ENCODE results near the gene KIF4B.
"Not testable (repeated sequence)": the region's sequence is repeated elsewhere in the genome, so short reads cannot be mapped to it uniquely, and the experiment has no call there.

Gene KIF4B

DNA sequence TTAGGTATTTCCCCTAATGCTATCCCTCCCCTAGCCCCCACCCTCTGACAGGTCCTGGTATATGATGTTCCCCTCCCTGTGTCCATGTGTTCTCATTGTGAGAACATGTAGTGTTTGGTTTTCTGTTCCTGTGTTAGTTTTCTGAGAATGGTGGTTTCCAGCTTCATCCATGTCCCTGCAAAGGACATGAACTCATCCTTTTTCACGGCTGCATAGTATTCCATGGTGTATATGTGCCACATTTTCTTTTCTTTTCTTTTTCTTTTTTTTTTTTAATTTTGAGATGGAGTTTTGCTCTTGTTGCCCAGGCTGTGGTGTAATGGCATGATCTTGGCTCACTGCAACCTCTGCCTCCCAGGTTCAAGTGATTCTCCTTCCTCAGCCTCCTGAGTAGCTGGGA is 7.3 kb upstream of the KIF4B start:
- in situ Hi-C loops (cut with MboI; ENCODE audit: low sequenced_read_pairs), result not testable (repeated sequence)

DNA sequence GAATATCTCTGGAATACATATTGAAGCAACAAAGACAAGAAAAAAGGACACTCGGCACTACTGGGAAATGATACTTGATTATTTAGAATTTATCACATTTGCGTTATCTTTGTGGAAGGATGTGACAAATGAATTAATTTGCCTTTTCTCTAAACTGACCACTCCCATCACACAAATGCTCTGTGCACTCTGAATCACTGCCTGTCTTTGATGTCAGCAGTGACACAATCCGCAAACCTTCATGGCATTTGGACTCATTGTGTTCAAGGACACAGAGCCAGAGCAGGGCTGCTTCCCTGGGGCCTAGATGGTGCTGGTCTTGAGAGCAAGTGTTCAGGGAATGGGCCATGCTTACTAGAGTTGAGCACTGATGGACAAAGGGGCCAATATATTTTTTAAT is 4.9 kb upstream of the KIF4B start:
- in situ Hi-C loops (cut with MboI; ENCODE audit: low sequenced_read_pairs), result no loop called here

DNA sequence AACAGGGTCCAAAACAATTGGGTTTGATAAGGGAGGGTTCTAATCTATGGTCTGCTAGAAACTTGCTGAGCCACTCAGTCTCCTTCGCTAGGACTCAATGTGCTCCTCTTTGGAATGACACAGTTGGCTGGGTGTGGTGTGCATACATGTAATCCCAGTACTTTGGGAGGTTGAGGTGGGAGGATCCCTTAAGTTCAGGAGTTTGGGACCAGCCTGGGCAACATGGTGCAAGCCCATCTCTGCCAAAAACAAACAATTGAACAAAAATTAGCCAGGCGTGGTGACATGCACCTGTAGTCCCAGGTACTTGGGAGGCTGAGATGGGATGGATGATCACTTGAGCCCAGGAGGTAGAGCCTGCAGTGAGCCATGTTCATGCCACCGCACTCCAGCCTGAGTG is 2.7 kb upstream of the KIF4B start:
- in situ Hi-C loops (cut with MboI; ENCODE audit: low sequenced_read_pairs), result no loop called here

DNA sequence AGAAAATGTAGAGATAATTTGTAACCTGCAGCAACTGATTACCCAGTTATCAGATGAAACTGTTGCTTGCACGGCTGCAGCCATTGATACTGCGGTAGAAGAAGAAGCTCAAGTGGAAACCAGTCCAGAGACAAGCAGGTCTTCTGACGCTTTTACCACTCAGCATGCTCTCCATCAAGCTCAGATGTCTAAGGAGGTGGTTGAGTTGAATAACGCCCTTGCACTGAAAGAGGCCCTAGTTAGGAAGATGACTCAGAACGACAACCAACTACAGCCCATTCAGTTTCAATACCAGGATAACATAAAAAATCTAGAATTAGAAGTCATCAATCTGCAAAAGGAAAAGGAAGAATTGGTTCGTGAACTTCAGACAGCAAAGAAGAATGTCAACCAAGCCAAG is 1.7 kb downstream of the KIF4B start:
- in situ Hi-C loops (cut with MboI; ENCODE audit: low sequenced_read_pairs), result no loop called here

DNA sequence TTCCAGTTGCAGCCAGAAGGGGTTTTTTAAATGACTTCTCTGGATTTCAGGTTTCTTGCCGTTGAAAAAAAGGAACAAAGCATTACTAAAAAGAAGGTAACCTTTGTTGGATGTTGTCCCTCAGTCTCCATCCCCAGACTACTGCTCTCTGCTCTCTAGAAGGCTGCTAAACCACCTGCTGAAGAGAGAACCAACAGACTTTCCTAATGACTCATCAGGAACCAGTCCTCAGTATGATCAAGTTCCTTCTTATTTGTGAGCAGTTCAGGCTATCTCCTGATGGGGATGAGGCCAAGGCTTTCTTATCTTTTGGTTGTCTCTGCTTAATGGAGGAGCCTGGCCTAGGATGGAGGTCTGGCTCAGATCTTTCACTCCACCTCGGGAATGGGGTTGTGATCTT is 4.1 kb downstream of the KIF4B start:
- in situ Hi-C loops (cut with MboI; ENCODE audit: low sequenced_read_pairs), result no loop called here

DNA sequence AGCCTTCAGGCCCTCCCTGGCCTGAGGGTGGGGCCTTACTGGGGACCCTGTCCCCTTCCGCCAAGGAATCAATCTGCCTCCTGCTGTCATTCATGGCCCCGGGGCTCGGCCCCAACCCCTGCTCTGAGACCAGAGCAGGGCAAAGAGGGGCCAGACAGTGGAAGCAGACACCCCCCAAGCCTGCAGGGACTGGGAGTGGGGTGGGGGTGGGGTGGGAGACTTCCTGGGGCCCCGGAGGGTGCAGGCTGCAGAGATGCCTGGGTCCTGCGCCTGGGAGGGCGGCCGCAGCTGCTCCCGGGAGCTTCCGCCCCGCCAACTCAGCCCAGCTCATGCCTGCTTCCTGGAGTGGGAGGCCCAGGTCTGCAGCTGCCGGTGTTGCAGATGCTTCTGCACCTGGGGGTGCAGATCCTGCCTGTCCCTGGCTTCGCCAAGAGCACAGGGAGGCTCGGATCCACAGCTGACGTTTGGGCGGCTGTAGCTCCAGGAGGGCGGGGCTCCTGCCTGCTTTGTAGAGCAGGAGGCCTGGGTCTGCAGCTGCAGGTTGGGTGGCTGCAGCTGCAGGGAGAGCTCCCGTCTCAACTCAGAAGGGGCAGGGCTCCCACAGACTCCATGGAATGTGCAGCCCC is 6.2 kb downstream of the KIF4B start:
- in situ Hi-C loops (cut with MboI; ENCODE audit: low sequenced_read_pairs), result no loop called here

DNA sequence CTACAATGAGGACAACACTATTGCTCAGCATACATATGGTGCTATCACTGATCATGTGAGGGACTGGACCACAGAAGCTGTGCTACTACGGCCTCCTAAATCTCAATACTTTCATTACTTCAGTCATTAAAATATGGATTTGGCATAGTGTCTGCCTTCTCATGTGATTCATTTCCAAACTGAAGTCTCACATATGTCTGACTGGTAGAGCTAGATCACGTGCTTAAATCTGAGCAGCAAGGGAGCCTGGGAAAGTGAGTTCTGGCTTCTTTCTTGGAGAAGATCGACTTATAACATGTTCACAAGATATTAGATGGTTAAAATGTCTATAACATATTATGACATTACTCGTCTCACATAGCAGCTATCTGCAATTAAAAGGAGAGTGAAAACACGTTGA is 8.3 kb downstream of the KIF4B start:
- in situ Hi-C loops (cut with MboI; ENCODE audit: low sequenced_read_pairs), result no loop called here

DNA sequence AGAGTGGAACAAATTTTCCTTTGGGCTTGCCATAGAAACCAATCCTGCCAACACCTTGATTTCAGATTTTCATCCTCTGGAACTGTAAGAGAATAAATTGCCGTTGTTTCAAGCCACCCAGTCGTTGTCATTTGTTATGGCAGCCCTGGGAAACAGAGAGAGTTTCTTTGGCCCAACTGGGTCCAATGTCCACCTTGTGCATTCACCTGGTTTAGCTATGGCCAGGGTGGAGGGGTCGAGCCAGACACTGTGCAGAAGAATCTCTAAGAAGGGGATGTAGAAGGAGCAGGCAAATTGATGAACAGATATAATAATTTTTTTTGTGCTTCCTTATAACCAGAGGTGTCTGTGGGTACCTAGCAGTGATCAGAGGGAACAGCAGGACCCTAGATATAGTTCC is 9.8 kb downstream of the KIF4B start:
- in situ Hi-C loops (cut with MboI; ENCODE audit: low sequenced_read_pairs), result no loop called here

DNA sequence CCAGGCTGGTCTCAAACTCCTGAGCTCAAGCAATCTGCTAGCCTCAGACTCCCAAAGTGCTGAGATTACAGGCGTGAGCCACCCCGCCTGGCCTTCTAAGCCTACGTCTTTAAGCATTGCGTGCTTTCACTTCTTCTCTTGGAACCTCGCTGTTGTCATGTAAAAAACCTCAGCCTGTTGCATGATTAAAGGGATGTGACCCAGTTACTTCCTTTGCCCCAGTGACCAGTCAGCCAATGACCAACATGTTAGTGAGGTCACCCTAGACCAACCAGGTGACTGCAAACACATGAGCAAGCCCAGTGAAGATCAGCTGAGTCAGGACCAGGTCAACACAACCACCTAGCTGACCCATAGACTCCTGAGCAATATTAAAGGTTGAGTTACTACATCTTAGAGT is 10.5 kb downstream of the KIF4B start:
- in situ Hi-C loops (cut with MboI; ENCODE audit: low sequenced_read_pairs), result no loop called here

DNA sequence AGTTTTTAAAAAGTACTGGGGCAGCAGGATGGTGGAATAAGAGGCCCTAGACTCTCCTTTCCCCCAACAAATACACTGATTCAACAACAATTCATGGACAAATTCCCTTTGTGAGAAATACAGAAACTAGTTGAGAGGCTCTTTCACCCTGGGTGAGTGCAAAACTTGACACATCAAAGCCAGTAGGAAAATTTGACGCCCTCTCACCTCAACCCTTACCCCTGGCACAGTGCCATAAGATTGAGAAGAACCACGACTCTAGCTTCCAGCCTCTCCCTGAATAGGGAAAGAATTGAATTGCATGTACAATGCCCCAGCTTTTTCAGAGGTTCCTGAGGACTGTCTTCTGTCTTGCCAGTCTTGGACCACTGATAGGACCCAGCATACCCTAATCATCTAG is 12.3 kb downstream of the KIF4B start:
- in situ Hi-C loops (cut with MboI; ENCODE audit: low sequenced_read_pairs), result no loop called here

DNA sequence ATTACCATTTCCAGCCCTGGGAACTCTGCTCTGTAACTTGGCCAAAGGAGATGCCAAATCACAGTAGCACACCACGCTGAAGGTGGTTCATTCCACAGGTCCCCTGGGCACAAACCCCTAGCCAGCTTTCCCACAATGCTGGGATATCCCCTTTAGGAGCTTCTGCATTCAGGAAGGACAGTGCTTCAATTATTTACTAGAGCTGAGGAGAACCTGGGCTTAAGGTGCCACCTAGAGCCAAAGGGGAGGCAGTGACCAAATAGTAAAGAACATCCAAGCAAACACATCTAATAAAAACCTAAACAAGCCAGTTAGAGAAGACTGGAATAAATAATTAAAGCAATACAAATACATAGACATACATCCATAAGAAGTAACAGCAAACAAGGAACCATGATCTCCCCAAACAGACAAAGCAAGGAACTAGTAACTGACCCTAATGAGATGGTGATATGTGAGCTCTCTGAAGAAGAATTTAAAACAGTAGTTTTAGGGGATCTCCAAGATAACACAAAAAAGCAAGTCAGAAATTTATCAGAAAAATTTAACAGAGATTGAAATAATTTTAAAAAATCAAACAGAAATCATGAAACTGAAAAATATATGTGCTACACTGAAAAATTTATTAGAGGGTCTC is 14.6 kb downstream of the KIF4B start:
- in situ Hi-C loops (cut with MboI; ENCODE audit: low sequenced_read_pairs), result no loop called here

DNA sequence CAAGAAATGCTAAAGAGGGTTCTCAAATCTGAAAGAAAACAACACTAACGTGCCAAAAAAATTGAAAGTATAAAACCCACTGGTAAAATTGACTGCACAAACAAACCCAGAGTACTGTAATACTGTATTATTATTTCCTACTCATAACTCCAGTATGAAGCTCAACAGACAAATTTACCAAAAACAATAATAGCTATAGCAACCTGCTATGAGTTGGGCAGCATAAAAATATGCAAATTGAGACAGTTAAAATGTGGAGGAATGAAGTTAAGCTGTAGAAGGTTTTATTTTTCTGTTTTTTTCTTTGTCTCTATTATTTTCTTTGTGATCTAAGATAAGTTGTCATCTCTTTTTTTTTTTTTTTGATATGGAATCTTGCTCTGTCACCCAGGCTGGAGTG is 15.7 kb downstream of the KIF4B start:
- in situ Hi-C loops (cut with MboI; ENCODE audit: low sequenced_read_pairs), result no loop called here

DNA sequence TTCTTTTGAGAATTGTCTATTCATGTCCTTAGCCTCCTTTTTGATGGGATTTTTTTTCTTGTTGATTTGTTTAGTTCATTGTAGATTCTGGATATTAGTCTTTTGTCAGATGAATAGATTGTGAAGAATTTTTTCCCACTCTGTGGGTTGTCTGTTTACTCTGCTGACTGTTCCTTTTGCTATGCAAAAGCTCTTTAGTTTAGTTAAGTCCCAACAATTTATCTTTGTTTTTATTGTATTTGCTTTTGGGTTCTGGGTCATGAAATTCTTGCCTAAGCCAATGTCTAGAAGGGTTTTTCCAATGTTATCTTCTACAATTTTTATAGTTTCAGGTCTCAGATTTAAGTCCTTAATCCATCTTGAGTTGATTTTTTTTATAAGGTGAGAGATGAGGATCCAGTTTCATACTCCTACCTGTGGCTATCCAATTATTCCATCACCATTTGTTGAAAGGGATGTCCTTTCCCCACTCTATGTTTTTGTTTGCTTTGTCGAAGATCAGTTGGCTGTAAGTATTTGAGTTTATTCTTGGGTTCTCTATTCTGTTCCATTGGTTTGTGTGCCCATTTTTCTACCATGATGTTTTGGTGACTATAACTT is 20.7 kb downstream of the KIF4B start:
- in situ Hi-C loops (cut with MboI; ENCODE audit: low sequenced_read_pairs), result not testable (repeated sequence)

DNA sequence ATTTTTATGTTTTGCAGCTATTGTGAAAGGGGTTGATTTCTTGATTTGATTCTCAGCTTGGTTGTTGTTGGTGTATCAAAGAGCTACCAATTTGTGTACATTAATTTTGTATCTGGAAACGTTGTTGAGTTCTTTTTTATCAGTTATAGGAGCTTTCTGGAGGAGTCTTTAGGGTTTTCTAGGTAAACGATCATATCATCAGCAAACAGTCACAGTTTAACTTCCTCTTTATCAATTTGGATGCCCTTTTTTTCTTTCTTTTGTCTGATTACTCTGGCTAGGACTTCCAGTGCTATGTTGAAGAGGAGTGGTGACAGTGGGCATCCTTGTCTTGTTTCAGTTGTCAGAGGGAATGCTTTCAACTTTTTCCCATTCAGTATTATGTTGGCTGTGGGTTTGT is 21.5 kb downstream of the KIF4B start:
- in situ Hi-C loops (cut with MboI; ENCODE audit: low sequenced_read_pairs), result not testable (repeated sequence)

DNA sequence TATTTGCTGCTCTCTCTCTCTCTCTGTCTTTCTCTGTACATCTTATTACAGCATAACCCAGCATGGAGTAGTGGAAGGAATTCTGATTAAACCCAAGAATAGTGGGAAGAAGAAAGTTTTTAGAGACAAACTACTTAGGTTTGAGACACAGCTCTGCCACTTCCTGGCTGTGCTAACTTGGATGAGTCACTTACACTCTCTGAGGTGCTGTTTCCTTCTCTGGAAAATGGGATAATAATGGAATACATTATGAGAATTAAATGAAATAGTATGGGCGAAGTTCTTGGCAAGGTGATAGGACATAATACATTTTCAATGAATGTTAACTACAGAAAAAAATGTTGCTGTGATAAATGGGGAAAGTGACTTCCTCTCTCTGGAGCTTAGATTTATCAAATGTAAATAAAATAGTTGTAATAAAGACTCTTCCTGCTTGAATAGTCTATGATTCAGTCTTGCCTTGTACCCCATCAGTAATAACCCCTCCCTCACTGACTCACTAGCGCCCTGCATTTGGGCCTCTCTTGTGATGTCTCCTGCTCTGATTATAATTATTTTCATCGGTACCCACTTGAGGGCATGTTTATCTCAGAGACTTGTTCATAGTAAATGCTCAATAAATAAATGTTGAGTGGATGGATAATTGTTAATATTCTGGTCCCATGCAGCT is 27.6 kb downstream of the KIF4B start:
- in situ Hi-C loops (cut with MboI; ENCODE audit: low sequenced_read_pairs), result no loop called here

DNA sequence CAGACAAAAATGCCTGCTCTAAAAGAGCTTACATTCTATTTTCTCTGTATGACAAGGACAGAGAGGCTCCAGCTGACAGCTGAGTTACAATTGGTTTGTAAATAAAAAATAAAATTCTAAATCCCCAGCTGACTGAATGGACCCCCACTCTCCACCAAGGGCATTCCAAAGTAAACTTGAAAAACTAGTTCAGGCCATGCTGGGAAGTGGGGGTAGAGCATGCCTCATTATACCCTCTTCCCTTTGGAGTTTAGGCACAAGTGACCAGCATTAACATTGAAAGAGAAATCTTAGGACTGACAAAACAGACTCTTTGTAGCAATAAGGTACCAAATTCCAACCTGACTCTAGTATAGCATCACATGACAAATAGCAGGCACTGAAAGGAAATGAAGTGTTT is 31.0 kb downstream of the KIF4B start:
- in situ Hi-C loops (cut with MboI; ENCODE audit: low sequenced_read_pairs), result no loop called here

DNA sequence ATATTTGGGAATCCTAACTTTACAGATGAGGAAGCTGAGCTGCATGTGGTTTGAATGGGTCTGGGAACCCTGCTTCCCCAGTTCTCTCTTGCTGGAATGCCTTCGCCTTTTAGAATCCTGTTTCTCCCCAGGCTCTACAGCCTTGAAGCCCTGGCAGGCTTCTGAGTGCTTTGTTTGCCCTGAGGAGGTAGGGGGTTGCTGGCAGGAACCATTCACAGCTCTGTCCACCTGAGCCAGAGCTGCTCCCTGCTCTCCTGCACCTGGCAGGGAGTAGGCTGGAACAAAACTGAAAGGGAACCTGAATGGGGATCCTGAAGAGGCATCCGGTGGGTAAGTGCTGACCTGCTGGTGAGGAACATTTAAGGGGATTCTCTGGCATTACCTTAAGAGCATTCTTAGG is 33.0 kb downstream of the KIF4B start:
- in situ Hi-C loops (cut with MboI; ENCODE audit: low sequenced_read_pairs), result no loop called here

DNA sequence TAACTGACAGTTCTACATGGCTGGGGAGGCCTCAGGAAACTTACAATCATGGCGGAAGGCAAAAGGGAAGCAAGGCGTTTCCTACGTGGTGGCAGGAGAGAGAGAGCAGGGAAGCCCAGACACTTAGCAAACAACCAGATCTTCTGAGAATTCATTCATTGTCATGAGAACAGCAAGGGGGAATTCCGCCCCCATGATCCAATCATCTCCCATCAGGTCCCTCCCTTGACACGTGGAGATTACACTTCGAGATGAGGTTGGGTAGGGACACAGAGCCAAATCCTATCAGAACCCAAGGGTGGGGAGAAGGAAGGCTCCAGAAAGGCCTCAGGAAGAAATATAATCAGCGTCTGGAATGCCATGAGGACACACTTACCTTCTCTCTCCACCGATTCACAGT is 34.3 kb downstream of the KIF4B start:
- in situ Hi-C loops (cut with MboI; ENCODE audit: low sequenced_read_pairs), result no loop called here

DNA sequence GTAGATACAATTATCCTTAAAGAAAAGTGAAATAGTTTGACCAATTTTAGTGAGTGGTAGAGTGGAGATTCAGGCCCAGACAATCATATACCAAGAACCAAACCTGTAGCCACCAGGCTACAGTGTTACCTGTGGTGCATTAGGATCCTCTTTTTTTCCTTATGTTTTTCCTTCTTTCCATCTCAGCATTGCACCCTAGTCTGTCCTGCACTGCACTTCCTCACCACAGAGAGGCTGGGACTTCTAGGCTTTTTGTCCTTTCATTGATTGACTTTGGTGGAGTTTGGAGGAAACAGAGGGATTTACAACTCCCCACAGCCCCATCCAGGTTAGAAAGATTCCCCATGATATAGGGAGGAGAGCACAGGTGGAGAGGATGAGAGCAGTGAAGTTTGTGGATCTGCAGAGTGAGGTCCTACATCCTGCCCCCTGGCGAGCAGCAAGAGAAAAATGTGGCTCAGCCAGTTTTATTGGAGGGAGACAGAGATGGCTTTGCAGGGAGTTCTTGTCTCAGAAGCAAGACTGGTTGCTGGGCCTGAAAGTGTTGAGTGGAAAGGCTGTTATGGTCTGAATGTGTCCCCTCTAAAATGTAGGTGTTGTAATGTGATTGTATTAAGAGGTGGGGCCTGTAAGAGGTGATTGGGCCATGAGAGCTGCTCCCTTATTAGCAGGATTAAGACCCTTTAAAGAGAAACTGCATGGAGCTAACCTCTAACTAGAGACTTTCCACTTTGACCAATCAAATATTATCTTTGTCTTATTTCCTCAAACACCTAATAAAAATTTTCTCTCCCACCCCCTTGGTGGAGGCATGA is 36.2 kb downstream of the KIF4B start:
- in situ Hi-C loops (cut with MboI; ENCODE audit: low sequenced_read_pairs), result no loop called here

DNA sequence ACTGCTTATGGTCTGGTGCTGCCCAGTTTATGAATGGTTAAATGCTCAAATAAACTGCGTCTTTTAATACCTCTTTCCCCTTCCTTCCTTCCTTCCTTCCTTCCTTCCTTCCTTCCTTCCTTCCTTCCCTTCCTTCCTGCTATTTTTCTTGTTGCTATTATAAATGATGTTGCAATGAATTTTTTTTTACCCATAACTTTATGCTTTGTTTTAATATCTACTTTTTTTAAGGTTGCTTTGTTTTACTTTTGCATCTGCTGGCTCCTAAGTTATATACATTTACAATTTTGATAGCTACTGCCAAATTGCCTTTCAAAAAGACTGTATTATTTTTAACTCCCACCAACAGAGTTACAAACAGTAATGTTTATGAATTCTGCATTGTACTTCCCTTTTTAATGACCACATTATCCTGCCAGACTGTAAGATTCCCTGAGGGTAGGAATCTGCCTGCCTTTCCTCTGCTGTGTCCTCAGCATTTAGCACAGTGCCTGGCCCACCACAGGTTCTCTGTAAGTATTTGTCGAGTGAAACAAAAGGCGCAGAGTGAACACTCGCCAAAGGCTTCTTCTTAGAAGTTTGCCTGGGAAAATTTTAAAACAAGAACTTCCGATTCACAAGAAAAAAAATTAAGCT is 36.9 kb downstream of the KIF4B start:
- in situ Hi-C loops (cut with MboI; ENCODE audit: low sequenced_read_pairs), result no loop called here

DNA sequence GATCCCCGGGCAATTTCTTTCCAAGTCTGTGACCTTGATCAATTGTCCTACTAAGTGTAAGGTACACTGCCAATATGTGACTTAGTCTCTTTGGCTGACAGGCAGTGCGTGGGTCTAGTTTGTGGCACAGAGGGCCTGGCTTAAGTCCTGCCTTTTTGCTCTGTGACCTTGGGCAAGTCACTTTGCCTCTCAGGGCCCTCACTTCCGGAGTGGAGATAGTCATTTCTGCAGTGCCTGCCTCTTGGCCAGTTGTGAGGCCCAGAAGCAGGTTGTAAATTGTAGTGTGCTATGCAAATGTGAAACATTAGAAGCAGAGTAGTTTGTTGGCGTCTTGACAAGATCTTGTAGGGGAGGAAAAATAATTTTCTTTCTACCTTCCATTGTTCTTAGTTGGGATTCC is 39.0 kb downstream of the KIF4B start:
- in situ Hi-C loops (cut with MboI; ENCODE audit: low sequenced_read_pairs), result no loop called here
